Stomach (tissue), 9 donors: ENCODE measurements around the gene MEX3B. TPM values are rescaled to one million over a fixed set of nuclear protein-coding genes. Genes with fewer than 3 reads are reported as not detected.

Experiments
- DNase-seq, 2 donors: peaks; one replicate each; pipeline versions ENCODE4 v3.0.0 to v3.0.0-alpha.2; 2013 to 2019
- H3K27ac ChIP-seq, 5 donors: fragments of 200-600 bp in 4 of 5; sonication (generic) in 4 of 5; one replicate each; pipeline ENCODE4 v1.5.1; 2013 to 2019; ENCODE audit warnings: mild to moderate bottlenecking in 1 of 5, moderate library complexity in 1 of 5
- H3K27me3 ChIP-seq, 3 donors: fragments of 200-600 bp; sonication (generic); one replicate each; pipeline ENCODE4 v1.5.1; 2017 to 2019; ENCODE audit warnings: mixed run types in 1 of 3
- H3K36me3 ChIP-seq, 4 donors: fragments of 200-600 bp; sonication (generic); 1 replicate in 3 of 4; 2 replicates in 1 of 4; pipeline ENCODE4 v1.5.1; 2016 to 2019
- H3K4me1 ChIP-seq, 4 donors: fragments of 200-600 bp; sonication (generic); one replicate each; pipeline ENCODE4 v1.5.1; 2016 to 2019
- H3K4me3 ChIP-seq, 4 donors: fragments of 200-600 bp; sonication (generic) in 3 of 4; one replicate each; pipeline ENCODE4 v1.5.1; 2016 to 2019; ENCODE audit warnings: mild to moderate bottlenecking in 1 of 4
- H3K9me3 ChIP-seq, 4 donors: fragments of 200-600 bp; sonication (generic); one replicate each; pipeline ENCODE4 v1.5.1; 2016 to 2019
- CTCF ChIP-seq, 7 experiments: fragments of 450-650 bp in 4 of 7; fragments of 200-600 bp in 3 of 7; sonication (generic) in 3 of 7; IDR thresholded peaks; one replicate each; pipeline ENCODE4 v1.5.1; 2016 to 2019; ENCODE audit warnings: antibody characterized with exemption in 7 of 7, control low read depth in 2 of 7, mild to moderate bottlenecking in 1 of 7
- EP300 ChIP-seq: sonication (generic); formaldehyde crosslinking; IDR thresholded peaks from one replicate; pipeline ENCODE4 v1.6.1; 2017; ENCODE audit warnings: antibody characterized with exemption
- POLR2A ChIP-seq, 4 donors: fragments of 450-650 bp; IDR thresholded peaks; one replicate each; pipeline ENCODE4 v1.6.1; 2016; ENCODE audit warnings: antibody characterized with exemption in 4 of 4, control low read depth in 2 of 4, mild to moderate bottlenecking in 1 of 4, moderate library complexity in 1 of 4
- POLR2AphosphoS5 ChIP-seq, 3 donors: sonication (generic); formaldehyde crosslinking; IDR thresholded peaks; one replicate each; pipeline ENCODE4 v1.6.1; 2016; ENCODE audit warnings: antibody characterized with exemption in 3 of 3
- WGBS, 5 donors: extraction: QIAGEN DNeasy Blood & Tissue Kit in 3 of 5; methylation state at CpG; one replicate each; pipeline versions ENCODE4 v1.1.5 to v1.1.7; 2013 to 2018; 5-methylcytosine and 5-hydroxymethylcytosine counted together
- intact Hi-C: fragments of 100-400 bp; cut with DNase I; formaldehyde crosslinking; loops from one replicate; pipeline ENCODE4 v1.15.1; 2023; ENCODE audit warnings: low total_unique reads
- polyA plus RNA-seq, 3 donors: library from polyadenylated mRNA; stranded (reverse); fragments of 200-250 nt; gene quantifications; one replicate each; pipeline ENCODE4 v1.2.3, GENCODE V29; 2013
- total RNA-seq, 5 donors: library from RNA; depleted of rRNA; stranded (reverse); fragments of >200 nt; gene quantifications; one replicate each; pipeline versions ENCODE4 v1.1.0 to v1.2.3, GENCODE V29; 2014 to 2016
- donor health status: healthy with polysubstance abuse.
- donor health status: Bipolar disorder and iron deficiency.
- donor health status: healthy.

The MEX3B gene
- total and polyA plus RNA-seq, 8 donors, result 0.44 to 2.9 (median 0.46) TPM; not detected in 3

GRCh38 chr15:82017656-82018055, 28.2 kb downstream of the MEX3B start:
- 58 to 80% (median 72%) methylated on average over 7 of the region's 7 CpGs for WGBS, 5 donors
- no peak for DNase-seq
- no peak overlapping the region for H3K27ac ChIP-seq
- no peaks in the 10 kb centered on the region for H3K36me3 ChIP-seq
- H3K27me3 ChIP-seq, result peaks cover 0 to 12% (median 0%) of the 10 kb centered on the region in 3 donors
- intact Hi-C loops, result no loop called here
- TF ChIP-seq POLR2AphosphoS5 (IDR thresholded peaks at IDR 0.05) (no peak), POLR2A (IDR thresholded peaks at IDR 0.05) (no peak), CTCF (IDR thresholded peaks at IDR 0.05) (no peak), EP300 (no peak)
- H3K4me3 ChIP-seq, result no peak overlapping the region
- no peaks in the 10 kb centered on the region for H3K4me1 ChIP-seq
- H3K9me3 ChIP-seq, result no peaks in the 10 kb centered on the region

GRCh38 chr15:82014989-82015388, 30.8 kb downstream of the MEX3B start:
- no peak overlapping the region for H3K4me3 ChIP-seq
- peaks cover 0 to 12% (median 0%) of the 10 kb centered on the region in 3 donors for H3K27me3 ChIP-seq
- H3K36me3 ChIP-seq, result no peaks in the 10 kb centered on the region
- TF ChIP-seq POLR2A (IDR thresholded peaks at IDR 0.05) (no peak), CTCF (IDR thresholded peaks at IDR 0.05) (no peak), POLR2AphosphoS5 (IDR thresholded peaks at IDR 0.05) (no peak), EP300 (no peak)
- no peaks in the 10 kb centered on the region for H3K9me3 ChIP-seq
- no peaks in the 10 kb centered on the region for H3K4me1 ChIP-seq
- intact Hi-C loops, result no loop called here
- H3K27ac ChIP-seq, result no peak overlapping the region
- no peak for DNase-seq
- 76 to 86% (median 84%) methylated on average over 3 of the region's 3 CpGs for WGBS, 5 donors

- H3K27me3 ChIP-seq, result peaks cover 0 to 6% (median 0%) of the 10 kb centered on the region in 3 donors
- H3K36me3 ChIP-seq, result no peaks in the 10 kb centered on the region
- 74 to 96% (median 84%) methylated on average over 7 of the region's 7 CpGs for WGBS, 5 donors
- no peak overlapping the region for H3K4me3 ChIP-seq
- no peak for DNase-seq
- intact Hi-C loops, result no loop called here
- H3K9me3 ChIP-seq, result no peaks in the 10 kb centered on the region
- TF ChIP-seq POLR2A (IDR thresholded peaks at IDR 0.05) (no peak), CTCF (IDR thresholded peaks at IDR 0.05) (no peak), EP300 (no peak), POLR2AphosphoS5 (IDR thresholded peaks at IDR 0.05) (no peak)
- H3K27ac ChIP-seq, result no peak overlapping the region
- H3K4me1 ChIP-seq, result no peaks in the 10 kb centered on the region
These were observed 32.9 kb downstream of the MEX3B start for GRCh38 chr15:82012908-82013307.

GRCh38 chr15:82005239-82005638, 40.6 kb downstream of the MEX3B start:
- H3K36me3 ChIP-seq, result no peaks in the 10 kb centered on the region
- TF ChIP-seq POLR2AphosphoS5 (IDR thresholded peaks at IDR 0.05), result no peak
- no peak for TF ChIP-seq POLR2A (IDR thresholded peaks at IDR 0.05)
- TF ChIP-seq CTCF (IDR thresholded peaks at IDR 0.05), result no peak
- no peak for TF ChIP-seq EP300
- H3K27ac ChIP-seq, result no peak overlapping the region
- intact Hi-C loops, result no loop called here
- H3K27me3 ChIP-seq, result no peaks in the 10 kb centered on the region
- H3K4me1 ChIP-seq, result no peaks in the 10 kb centered on the region
- H3K4me3 ChIP-seq, result no peak overlapping the region
- DNase-seq, result no peak
- H3K9me3 ChIP-seq, result peaks cover 0 to 21% (median 13%) of the 10 kb centered on the region in 4 donors
- whole genome bisulfite sequencing, 5 donors, result 88 to 97% (median 90%) methylated on average over 1 of the region's 1 CpG
